GM19023 (cell line): ENCODE measurements around the gene RER1.
"Not testable (repeated sequence)": the region's sequence is repeated elsewhere in the genome, so short reads cannot be mapped to it uniquely, and the experiment has no call there.

Experiments
- ATAC-seq: cut with Tn5 transposase; IDR thresholded peaks from one replicate; pipeline ENCODE4 v1.9.1; 2021; ENCODE audit warnings: mild to moderate bottlenecking, moderate library complexity; ENCODE audit not compliant: unreplicated experiment

Gene RER1

DNA sequence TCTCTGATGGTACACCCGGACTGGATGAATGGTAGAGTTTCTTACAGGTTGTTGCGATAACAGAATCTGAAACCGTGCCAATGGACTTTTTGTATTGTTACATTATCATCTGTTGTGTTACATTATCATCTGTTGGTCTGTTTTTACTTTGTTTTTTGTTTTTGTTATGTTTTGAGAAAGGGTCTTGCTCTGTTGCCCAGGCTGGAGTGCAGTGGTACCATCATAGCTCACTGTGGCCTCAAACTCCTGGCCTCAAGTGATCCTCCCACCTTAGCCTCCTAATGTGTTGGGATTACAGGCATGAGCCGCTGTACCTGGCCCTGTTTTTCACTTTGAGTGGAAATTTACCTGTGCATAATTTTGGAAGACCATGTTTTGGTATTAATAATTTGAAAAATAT, 30.9 kb downstream of the RER1 start:
- ATAC-seq, result no peak

- no peak for ATAC-seq
Observed at GRCh38 chr1:2425892-2426291, 34.3 kb downstream of the RER1 start.

DNA sequence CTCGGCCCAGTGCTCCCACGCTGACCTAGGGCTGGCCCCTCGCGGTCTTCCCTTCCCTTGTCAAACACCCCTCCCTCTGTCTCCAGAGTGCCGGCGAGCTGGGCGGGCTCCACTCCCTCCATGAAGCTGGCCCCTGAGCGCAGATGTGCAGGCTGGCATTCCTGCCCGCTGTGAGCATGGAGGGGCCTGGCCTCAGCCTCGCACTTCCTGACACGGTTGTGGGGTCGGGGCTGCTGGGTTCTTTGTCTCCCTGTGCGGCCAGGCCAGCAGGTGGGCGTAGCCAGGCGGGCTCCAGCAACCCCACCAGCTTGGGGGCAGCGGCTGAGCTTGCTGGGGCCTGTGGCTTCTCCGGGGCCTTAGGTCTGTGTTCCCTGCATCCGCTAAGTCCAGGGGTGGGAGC, 34.9 kb downstream of the RER1 start:
- no peak for ATAC-seq

GRCh38 chr1:2427051-2427450, 35.4 kb downstream of the RER1 start:
- no peak for ATAC-seq

GRCh38 chr1:2427976-2428375, 36.3 kb downstream of the RER1 start:
- ATAC-seq, result no peak

- no peak for ATAC-seq
Observed at GRCh38 chr1:2428490-2428889, 36.8 kb downstream of the RER1 start.

DNA sequence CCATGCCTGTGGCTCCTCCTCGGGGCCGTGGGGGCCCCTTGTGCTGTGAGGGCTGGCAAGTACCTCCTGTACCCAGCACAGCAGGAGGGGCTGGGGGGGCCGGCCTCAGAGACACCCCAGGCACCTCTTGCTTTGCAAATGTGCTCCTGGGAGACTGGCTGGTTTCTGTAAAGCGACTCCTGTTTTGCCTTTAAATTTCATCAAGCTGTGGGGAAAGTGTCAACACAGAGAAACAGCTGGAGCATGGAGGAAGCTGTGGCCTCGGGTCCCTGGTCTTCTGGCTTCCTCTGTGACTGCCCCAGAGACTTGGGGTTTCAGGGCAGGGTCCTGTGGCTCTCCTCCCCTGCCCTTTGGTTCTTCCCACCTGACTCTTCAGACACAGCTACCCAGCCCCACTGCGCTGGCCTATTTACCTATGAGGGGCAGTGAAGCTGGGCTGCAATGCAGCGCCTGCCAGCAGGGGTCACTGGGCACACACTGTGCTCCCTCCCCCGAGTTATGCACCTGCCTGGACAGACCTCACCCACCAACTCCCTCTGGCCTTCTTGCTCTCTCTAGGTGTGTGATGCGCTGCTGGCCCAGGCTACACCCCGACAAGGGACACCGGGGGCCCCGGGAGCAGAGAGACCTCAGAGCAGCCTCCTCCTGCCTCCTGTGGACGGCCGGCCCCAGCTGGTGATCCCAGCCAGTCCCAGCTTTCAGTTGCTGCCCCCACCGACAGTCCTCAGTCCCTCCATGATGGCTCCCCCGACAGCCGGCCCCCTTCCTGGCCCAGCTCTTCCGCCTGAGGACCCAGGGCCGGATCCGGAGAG, 38.3 kb downstream of the RER1 start:
- ATAC-seq, result no peak

GRCh38 chr1:2430592-2430973, 38.9 kb downstream of the RER1 start:
- ATAC-seq, result no peak

- ATAC-seq, result no peak
Observed at GRCh38 chr1:2431103-2431502, 39.5 kb downstream of the RER1 start.

- no peak for ATAC-seq
Observed at GRCh38 chr1:2431518-2431917, 39.9 kb downstream of the RER1 start.

- no peak for ATAC-seq
Observed at GRCh38 chr1:2432441-2432844, 40.8 kb downstream of the RER1 start.

- ATAC-seq, result no peak
Observed at GRCh38 chr1:2433196-2433595, 41.6 kb downstream of the RER1 start.

DNA sequence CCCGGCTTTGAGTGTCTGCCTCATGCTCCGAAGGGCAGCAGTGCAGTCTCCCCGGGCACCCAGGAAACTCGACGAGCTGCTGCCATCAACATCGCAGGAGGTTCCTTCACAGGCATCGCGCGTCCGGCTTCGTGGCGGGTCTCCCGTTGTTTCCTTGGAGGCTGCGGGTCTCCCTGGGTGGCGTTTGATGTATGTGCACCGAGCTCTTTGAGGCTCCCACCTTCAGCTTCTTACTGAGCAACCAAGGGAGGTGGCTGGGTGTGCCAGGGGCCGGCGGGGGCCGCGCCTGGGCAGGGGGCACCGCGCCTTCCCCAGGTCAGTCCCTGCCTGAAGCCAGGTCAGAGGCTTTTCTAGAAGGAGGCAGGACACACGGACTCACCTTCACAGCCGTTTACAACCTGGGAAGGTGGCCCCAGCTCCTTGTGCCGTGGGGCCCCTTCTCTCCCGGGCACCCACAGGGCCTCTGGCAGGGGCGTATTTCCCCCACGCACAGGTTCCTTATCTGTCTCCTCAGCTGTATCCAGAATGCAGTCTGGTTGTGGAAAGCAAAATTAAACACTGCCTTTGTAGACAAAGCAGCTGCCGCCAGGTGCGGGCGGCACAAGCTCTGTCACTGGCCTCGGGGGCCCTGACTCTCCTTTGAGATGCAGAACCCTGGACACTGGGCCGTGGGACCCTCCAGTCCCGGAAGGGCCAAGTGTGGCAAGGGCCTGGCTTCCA, 42.5 kb downstream of the RER1 start:
- ATAC-seq, result no peak

GRCh38 chr1:2435091-2435490, 43.5 kb downstream of the RER1 start:
- ATAC-seq, result no peak

- ATAC-seq, result no peak
Observed at GRCh38 chr1:2435746-2436355, 44.2 kb downstream of the RER1 start.

- ATAC-seq, result no peak
Observed at GRCh38 chr1:2436876-2437275, 45.2 kb downstream of the RER1 start.

- ATAC-seq, result no peak
Observed at GRCh38 chr1:2437617-2438016, 46.0 kb downstream of the RER1 start.

DNA sequence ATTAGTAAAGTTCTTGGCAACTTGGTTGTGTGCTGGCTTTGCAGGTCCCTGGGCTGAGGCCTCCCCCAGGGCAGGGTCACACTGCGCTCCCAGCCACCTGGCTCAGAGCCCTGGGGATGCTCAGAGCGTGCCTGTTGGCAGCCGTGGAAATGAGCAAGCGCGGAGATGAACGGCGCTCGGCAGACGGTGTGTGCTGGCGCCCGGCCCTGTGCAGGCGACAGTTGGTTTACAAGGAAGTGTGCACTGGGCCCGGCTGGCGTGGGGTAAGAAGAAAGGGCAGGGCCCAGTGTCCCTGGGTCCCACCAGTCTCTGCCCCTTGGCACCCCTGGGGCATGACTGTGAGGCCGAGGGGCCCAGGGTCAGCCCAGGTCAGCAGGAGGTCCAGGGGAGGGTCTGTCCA, 46.4 kb downstream of the RER1 start:
- ATAC-seq, result no peak

DNA sequence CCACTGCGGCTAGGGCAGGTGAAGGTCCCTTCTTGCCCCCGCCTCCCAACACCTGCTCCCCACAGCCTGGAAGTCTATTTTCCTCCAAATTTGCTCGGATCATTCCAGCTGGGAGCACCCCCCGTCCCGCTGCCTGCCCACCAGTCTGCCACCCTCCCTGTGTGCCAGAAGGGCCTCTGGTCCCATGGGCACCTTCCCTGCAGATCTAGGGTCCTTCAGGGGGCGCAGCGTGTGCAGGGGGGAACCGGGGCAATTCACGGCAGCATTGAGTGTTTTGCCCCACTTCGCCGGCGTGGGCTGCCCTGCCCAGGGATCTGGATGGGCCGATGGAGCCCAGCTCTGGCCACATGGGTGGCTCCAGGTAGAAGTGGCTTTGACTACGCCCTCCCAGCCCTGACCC, 47.0 kb downstream of the RER1 start:
- ATAC-seq, result no peak

GRCh38 chr1:2439369-2439768, 47.7 kb downstream of the RER1 start:
- ATAC-seq, result no peak

- not testable (repeated sequence) for ATAC-seq
Observed at GRCh38 chr1:2440346-2440745, 48.7 kb downstream of the RER1 start.

- ATAC-seq, result no peak
Observed at GRCh38 chr1:2441746-2442145, 50.1 kb downstream of the RER1 start.
